ENCODE results near the gene ARL13A.

ARL13A gene

GRCh38 chrX:101040197-101040596, 70.7 kb downstream of the ARL13A start:
- peaks cover 34% of the 10 kb centered on the region for H3K36me3 ChIP-seq (ENCODE audit: control insufficient read depth, insufficient read depth, low read length)
- no peaks in the 10 kb centered on the region for H3K9me3 ChIP-seq (ENCODE audit: control insufficient read depth, insufficient read depth, low read depth, low read length)
- H3K27ac ChIP-seq (ENCODE audit: low read depth, low read length) = no peak overlapping the region
- H3K4me1 ChIP-seq (ENCODE audit: control insufficient read depth, insufficient read depth, low read length) = no peaks in the 10 kb centered on the region
- H3K9ac ChIP-seq (ENCODE audit: low read length) = no peak overlapping the region
- no peak overlapping the region for H3K4me3 ChIP-seq (ENCODE audit: low read depth, low read length)
- H3K27me3 ChIP-seq (ENCODE audit: control insufficient read depth, insufficient read depth, low read length) = no peaks in the 10 kb centered on the region
